Endothelial cell of umbilical vein (primary cell): ENCODE results near the gene DDA1. TPM values are rescaled to one million over a fixed set of nuclear protein-coding genes. Genes with fewer than 3 reads are reported as not detected.

Source experiments
- BruUV-seq: library from RNA; stranded (reverse); fragments of 400-500 nt; replicated peaks from 2 replicates; lab custom pipeline; 2021; lab: Mats Ljungman, UMichigan
- CTCF ChIA-PET: fragments of 300-600, 350-600 bp; sonication (Branson Sonifier 250); formaldehyde crosslinking; loops from one replicate; lab custom pipeline; 2021; ENCODE audit warnings: antibody characterized with exemption, inconsistent platforms; lab: Charles Lee
- POLR2A ChIA-PET: fragments of 300-600, 350-600 bp; sonication (Branson Sonifier 250); formaldehyde crosslinking; loops from one replicate; lab custom pipeline; 2021; ENCODE audit warnings: antibody characterized with exemption, inconsistent platforms; lab: Charles Lee
- DNase-seq: peaks from one replicate; pipeline ENCODE4 v3.0.0-alpha.2; 2011; ENCODE audit warnings: low read depth, low spot score
- FAIRE-seq: peaks from 2 replicates; lab custom pipeline; 2011; peaks lifted over from hg19 to GRCh38; lab: Jason Lieb, UNC
- H2AFZ ChIP-seq: 2 replicates; pipeline ENCODE4 v1.6.0; 2012; ENCODE audit warnings: low read depth, low read length, control low read depth, inconsistent platforms
- H3K27ac ChIP-seq: 2 replicates; pipeline ENCODE4 v1.5.1; 2011; ENCODE audit warnings: low read depth, mild to moderate bottlenecking, control low read depth, low read length, moderate library complexity; ENCODE audit not compliant: insufficient read depth
- H3K27me3 ChIP-seq, 2 experiments: 2 replicates each; pipeline versions ENCODE4 v1.6.0 to v1.6.1; 2011; ENCODE audit warnings: low read length in 2 of 2, mixed read lengths in 1 of 2; ENCODE audit not compliant: control insufficient read depth in 2 of 2, insufficient read depth in 2 of 2
- H3K36me3 ChIP-seq, 2 experiments: 2 replicates in 1 of 2; 3 replicates in 1 of 2; pipeline ENCODE4 v1.5.1; 2011; ENCODE audit warnings: low read length in 2 of 2, mild to moderate bottlenecking in 1 of 2, moderate library complexity in 1 of 2; ENCODE audit not compliant: control insufficient read depth in 2 of 2, insufficient read depth in 2 of 2; ENCODE audit errors: extremely low read depth in 1 of 2
- H3K4me1 ChIP-seq: 3 replicates; pipeline ENCODE4 v1.5.1; 2011; ENCODE audit warnings: mild to moderate bottlenecking, low read length; ENCODE audit not compliant: control insufficient read depth, insufficient read depth; ENCODE audit errors: extremely low read depth
- H3K4me2 ChIP-seq: 2 replicates; pipeline ENCODE4 v1.6.1; 2011; ENCODE audit warnings: low read length, control low read depth, mixed read lengths; ENCODE audit not compliant: insufficient read depth
- H3K4me3 ChIP-seq, 3 experiments: fragments of 200-600 bp in 1 of 3; sonication (generic), shearing (Covaris generic) in 1 of 3; replicated peaks in 1 of 3; 2 replicates each; pipeline ENCODE4 v1.5.1; 2011 to 2016; ENCODE audit warnings: control low read depth in 3 of 3, low read length in 3 of 3, mild to moderate bottlenecking in 2 of 3, inconsistent platforms in 1 of 3, low read depth in 1 of 3, moderate library complexity in 1 of 3; ENCODE audit not compliant: insufficient read depth in 1 of 3
- H3K79me2 ChIP-seq: 2 replicates; pipeline ENCODE4 v1.6.0; 2012; ENCODE audit warnings: low read length, inconsistent platforms; ENCODE audit not compliant: control insufficient read depth, insufficient read depth
- H3K9ac ChIP-seq: replicated peaks from 2 replicates; pipeline ENCODE3; 2011; ENCODE audit warnings: low read length, control low read depth; ENCODE audit not compliant: insufficient read depth; ENCODE audit errors: extremely low read depth
- H3K9me1 ChIP-seq: replicated peaks from 3 replicates; pipeline ENCODE4 v1.6.0; 2011; ENCODE audit warnings: mild to moderate bottlenecking, low read length; ENCODE audit not compliant: control insufficient read depth, insufficient read depth; ENCODE audit errors: extremely low read depth
- H3K9me3 ChIP-seq: replicated peaks from 2 replicates; pipeline ENCODE4 v1.5.1; 2012; ENCODE audit warnings: low read length, inconsistent platforms; ENCODE audit not compliant: control insufficient read depth, insufficient read depth
- H4K20me1 ChIP-seq: replicated peaks from 2 replicates; pipeline ENCODE3; 2011; ENCODE audit warnings: mild to moderate bottlenecking, low read length; ENCODE audit not compliant: control insufficient read depth, insufficient read depth; ENCODE audit errors: extremely low read depth
- CTCF ChIP-seq, 2 donors: IDR thresholded peaks; 1 replicate in 1 of 2; 2 replicates in 1 of 2; pipeline ENCODE4 v1.5.1; 2011; ENCODE audit warnings: low read length in 2 of 2, mild to moderate bottlenecking in 2 of 2, moderate library complexity in 2 of 2, control low read depth in 1 of 2, inconsistent platforms in 1 of 2, low read depth in 1 of 2; ENCODE audit not compliant: insufficient read depth in 1 of 2; ENCODE audit errors: extremely low read depth in 1 of 2
- EZH2 ChIP-seq: IDR thresholded peaks from 2 replicates; pipeline ENCODE4 v1.6.1; 2012; ENCODE audit warnings: borderline replicate concordance, low read depth, mild to moderate bottlenecking, moderate library complexity, low read length, inconsistent platforms; ENCODE audit not compliant: severe bottlenecking
- FOS ChIP-seq: IDR thresholded peaks from 2 replicates; pipeline ENCODE4 v1.6.1; 2011; ENCODE audit warnings: mild to moderate bottlenecking, low read length, moderate library complexity, borderline replicate concordance; ENCODE audit not compliant: insufficient read depth
- GATA2 ChIP-seq: IDR thresholded peaks from 2 replicates; pipeline ENCODE4 v1.7.0; 2011; ENCODE audit warnings: low read depth, mild to moderate bottlenecking, moderate library complexity, mixed read lengths, low read length; ENCODE audit not compliant: insufficient read length, insufficient read depth
- JUN ChIP-seq: IDR thresholded peaks from 2 replicates; pipeline ENCODE4 v1.6.1; 2011; ENCODE audit warnings: borderline replicate concordance, low read depth; ENCODE audit not compliant: insufficient read length, insufficient read depth
- MAX ChIP-seq: IDR thresholded peaks from 2 replicates; pipeline ENCODE4 v1.6.1; 2011; ENCODE audit not compliant: insufficient read depth, insufficient read length
- MYC ChIP-seq: IDR thresholded peaks from one replicate; pipeline ENCODE4 v1.6.1; 2011; ENCODE audit warnings: mild to moderate bottlenecking, low read depth, low read length
- POLR2A ChIP-seq: IDR thresholded peaks from 2 replicates; pipeline ENCODE4 v1.6.1; 2012; ENCODE audit warnings: low read depth, mild to moderate bottlenecking, control low read depth, low read length
- POLR2AphosphoS5 ChIP-seq: IDR thresholded peaks from 2 replicates; pipeline ENCODE4 v1.6.1; 2012; ENCODE audit warnings: low read depth, mild to moderate bottlenecking, control low read depth, low read length, moderate library complexity; ENCODE audit not compliant: insufficient read depth
- dilution Hi-C: fragments of 300-500 bp; cut with MboI; formaldehyde crosslinking; loops from one replicate; pipeline ENCODE4 v1.15.0; 2019; ENCODE audit warnings: low sequenced_read_pairs; ENCODE audit not compliant: extremely low pct_ligation_motif_present
- intact Hi-C: fragments of 100-400 bp; cut with micrococcal nuclease; formaldehyde crosslinking; loops from one replicate; pipeline ENCODE4 v1.10.0; 2022
- polyA plus RNA-seq, 4 experiments: library from polyadenylated mRNA; depleted of rRNA in 3 of 4; stranded (reverse) in 3 of 4; unstranded in 1 of 4; fragments of >200 nt; gene quantifications; 2 replicates each; pipeline versions ENCODE4 v1.2.1 to v1.2.3, GENCODE V29; 2011 to 2012; ENCODE audit warnings: missing spikeins in 1 of 4
- total RNA-seq: library from RNA; stranded (reverse); gene quantifications from 2 replicates; pipeline ENCODE4 v1.2.3, GENCODE V29; 2021

The DDA1 gene
- total and polyA plus RNA-seq, 2 donors (not counting 3 experiments of a cell fraction or from before 2014, with no cell fraction given) = 52.9 to 64.7 TPM

- no peaks in the 10 kb centered on the region for H3K27me3 ChIP-seq
- no peak overlapping the region for H3K9ac ChIP-seq
- no peaks in the 10 kb centered on the region for H4K20me1 ChIP-seq
- DNase-seq (peak; percentile 62), FAIRE-seq (peak; percentile 92)
- H3K36me3 ChIP-seq = no peaks in the 10 kb centered on the region
- no peak overlapping the region for H3K4me2 ChIP-seq
- H3K9me3 ChIP-seq = no peaks in the 10 kb centered on the region
- H3K4me3 ChIP-seq = no peak overlapping the region
- CTCF ChIA-PET = interaction anchor here (0.5 to 7.0 kb wide), 3 partner anchors 40 to 53 kb away, joined by 3 to 180 read pairs (median 6); no protein-coding TSS in a partner anchor
- no peaks in the 10 kb centered on the region for H3K9me1 ChIP-seq
- H3K4me1 ChIP-seq = peaks cover 25% of the 10 kb centered on the region
- no peaks in the 10 kb centered on the region for H3K79me2 ChIP-seq
- no peak overlapping the region for H3K27ac ChIP-seq
- BruUV-seq = no TSS peak
- TF ChIP-seq POLR2A (no peak), FOS (no peak), EZH2 (no peak), MYC (no peak), CTCF (IDR thresholded peaks at IDR 0.05; ENCODE audit: extremely low read depth in 1 of 2, insufficient read depth in 1 of 2, low read depth in 1 of 2, low read length in 2 of 2) (peak; percentile 86 to 96), MAX (no peak), POLR2AphosphoS5 (peak; percentile 20), JUN (no peak), GATA2 (no peak)
- no peak overlapping the region for H2AFZ ChIP-seq
- dilution Hi-C loops = no loop called here
- intact Hi-C loops = loop anchor here (1.0 to 2.0 kb wide), 4 partner anchors 40 to 120 kb away; no protein-coding TSS in a partner anchor
- POLR2A ChIA-PET = no interaction called here
These were observed 36.8 kb downstream of the DDA1 start for GRCh38 chr19:17346109-17346671.
